GM13976 (cell line): ENCODE measurements around the gene PTPN1.
"Not testable (repeated sequence)": the region's sequence is repeated elsewhere in the genome, so short reads cannot be mapped to it uniquely, and the experiment has no call there.

Source experiments
- DNase-seq: peaks from one replicate; pipeline ENCODE4 v3.0.0; 2012; ENCODE audit warnings: low spot score
- in situ Hi-C: fragments of 300-500 bp; cut with MboI; formaldehyde crosslinking; loops from one replicate; pipeline ENCODE4 v1.12.0; 2022; ENCODE audit warnings: low sequenced_read_pairs, mixed read lengths, inconsistent platforms; ENCODE audit not compliant: unreplicated experiment
- TF ChIP-seq, protein P1 (sequence below): IDR thresholded peaks from 2 replicates; pipeline ENCODE4 v1.5.1; 2012; ENCODE audit warnings: borderline replicate concordance, mild to moderate bottlenecking; ENCODE audit not compliant: insufficient read depth; ENCODE audit errors: extremely low read depth, missing control alignments, control extremely low read depth

The PTPN1 gene

DNA sequence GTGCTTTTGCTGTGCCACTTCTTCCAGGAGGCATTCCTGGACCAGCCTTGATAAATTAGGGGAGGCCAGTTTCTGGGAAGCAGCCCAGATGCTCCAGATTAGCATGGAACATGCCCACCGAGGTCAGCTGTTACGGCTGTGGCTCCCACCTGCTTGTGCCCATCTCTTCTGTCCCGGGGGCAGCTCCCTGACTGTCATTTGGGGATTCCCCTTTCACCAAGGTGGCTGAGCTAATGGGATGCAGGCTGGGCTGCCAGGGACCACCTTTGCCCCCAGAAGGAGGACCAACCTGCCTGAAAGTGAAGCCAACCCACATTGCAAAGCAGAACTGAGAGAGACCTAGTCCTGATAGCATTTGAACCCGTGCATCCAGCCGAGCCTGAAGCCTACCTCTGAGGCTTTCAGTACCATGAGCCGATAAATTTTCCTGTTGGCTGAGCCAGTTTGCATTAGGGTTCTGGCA is 85.3 kb downstream of the PTPN1 start:
- in situ Hi-C loops = no loop called here
- DNase-seq = no peak
- TF ChIP-seq, protein P1, sequence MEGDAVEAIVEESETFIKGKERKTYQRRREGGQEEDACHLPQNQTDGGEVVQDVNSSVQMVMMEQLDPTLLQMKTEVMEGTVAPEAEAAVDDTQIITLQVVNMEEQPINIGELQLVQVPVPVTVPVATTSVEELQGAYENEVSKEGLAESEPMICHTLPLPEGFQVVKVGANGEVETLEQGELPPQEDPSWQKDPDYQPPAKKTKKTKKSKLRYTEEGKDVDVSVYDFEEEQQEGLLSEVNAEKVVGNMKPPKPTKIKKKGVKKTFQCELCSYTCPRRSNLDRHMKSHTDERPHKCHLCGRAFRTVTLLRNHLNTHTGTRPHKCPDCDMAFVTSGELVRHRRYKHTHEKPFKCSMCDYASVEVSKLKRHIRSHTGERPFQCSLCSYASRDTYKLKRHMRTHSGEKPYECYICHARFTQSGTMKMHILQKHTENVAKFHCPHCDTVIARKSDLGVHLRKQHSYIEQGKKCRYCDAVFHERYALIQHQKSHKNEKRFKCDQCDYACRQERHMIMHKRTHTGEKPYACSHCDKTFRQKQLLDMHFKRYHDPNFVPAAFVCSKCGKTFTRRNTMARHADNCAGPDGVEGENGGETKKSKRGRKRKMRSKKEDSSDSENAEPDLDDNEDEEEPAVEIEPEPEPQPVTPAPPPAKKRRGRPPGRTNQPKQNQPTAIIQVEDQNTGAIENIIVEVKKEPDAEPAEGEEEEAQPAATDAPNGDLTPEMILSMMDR = no peak

DNA sequence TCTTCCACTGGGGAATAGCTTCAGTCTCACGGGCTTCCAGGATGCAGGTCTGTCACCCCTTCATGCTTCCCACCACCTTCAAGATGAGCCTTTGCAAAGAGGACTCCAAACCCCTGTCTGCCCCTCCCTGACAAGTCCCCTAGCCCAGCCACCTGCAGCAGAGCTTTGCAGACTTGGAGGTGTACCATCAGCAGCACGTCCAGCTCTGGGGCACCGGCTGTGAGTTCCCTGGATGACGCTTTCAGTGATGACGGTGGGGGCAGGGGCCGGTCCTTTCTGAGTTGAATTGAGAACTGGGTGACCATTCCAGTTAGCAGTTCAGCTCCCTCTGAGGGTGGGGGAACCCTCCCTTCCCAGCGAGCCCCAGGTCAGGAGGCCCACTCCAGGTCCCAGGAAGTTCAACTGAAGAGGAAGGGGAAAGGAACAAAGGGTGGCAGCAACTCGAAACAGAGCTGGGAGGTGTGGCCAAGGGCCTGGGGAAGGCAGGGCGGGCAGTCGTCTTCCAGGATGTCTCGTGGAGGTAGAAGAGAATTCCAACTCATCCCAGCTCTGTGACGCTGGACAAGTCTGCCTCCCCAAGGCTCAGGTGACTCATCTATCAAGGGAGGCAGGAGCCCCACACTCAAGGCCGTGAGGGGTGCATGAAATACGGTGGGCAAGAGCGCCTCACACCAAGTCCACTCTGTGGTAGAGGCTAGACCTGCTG is 86.0 kb downstream of the PTPN1 start:
- in situ Hi-C loops = no loop called here
- DNase-seq = no peak
- TF ChIP-seq, protein P1 = no peak

DNA sequence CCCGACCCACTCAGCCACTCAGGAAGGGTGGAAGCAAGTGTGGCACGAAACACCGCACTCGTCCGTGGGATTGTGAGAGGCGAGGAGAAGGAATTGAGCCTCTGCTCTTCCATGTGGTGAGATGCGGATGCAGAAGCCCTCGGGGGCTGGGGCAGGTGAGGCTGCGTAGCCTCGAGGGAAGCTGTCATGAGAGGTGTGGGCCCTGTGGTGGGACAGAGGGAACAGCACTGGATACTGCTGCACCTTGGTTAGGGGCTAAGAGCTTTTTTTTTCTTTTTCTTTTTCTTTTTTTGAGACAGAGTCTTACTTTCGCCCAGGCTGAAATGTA is 86.5 kb downstream of the PTPN1 start:
- in situ Hi-C loops = no loop called here
- TF ChIP-seq, protein P1 = no peak
- DNase-seq = no peak

DNA sequence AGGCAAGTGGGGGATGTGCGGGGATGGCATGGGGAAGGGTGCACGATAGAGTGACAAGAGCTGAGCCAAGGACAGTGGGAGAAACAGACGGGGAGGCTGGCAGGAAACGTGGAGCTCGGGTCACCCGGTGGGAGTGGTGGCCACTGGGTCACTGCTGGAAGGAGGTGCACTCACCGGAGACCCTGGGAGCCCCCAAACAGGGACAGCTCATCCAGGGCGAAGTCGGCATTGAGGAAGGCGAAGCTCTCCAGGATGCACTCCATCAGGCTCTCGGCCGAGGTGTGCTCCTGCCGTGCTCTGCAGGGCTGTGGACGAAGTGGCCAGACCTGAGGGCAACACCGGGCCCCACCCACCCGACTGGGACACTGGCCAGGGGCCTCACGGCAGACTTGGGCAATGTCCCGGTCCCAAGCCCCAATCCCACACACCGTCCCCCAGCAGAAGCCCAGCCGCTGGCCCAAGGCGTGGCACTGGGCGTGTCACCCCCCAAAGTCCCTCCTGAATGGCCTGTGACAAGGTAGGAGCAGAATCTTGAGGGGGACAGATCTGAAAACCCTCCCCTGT is 87.3 kb downstream of the PTPN1 start:
- TF ChIP-seq, protein P1 = no peak
- no peak for DNase-seq
- in situ Hi-C loops = no loop called here

DNA sequence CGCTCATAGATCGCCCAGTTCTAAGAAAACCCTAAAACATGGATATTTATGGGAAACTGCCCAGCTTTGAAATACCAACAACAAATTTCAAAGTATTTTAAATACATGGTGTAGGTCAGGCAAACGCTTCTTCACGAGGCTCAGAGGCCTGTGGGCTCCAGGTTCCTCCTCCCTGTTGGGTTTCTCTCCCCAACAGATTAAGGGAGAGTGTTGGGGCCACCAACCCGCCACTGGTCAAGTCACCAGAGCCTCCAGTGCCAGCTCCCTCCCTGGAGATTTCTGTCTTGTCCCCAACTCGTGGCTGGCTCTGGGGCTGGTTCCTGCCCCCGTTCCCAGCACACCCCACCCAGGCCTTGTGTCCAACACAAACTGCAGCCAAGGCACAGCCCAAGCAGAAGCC is 87.9 kb downstream of the PTPN1 start:
- TF ChIP-seq, protein P1 = no peak
- in situ Hi-C loops = no loop called here
- no peak for DNase-seq

DNA sequence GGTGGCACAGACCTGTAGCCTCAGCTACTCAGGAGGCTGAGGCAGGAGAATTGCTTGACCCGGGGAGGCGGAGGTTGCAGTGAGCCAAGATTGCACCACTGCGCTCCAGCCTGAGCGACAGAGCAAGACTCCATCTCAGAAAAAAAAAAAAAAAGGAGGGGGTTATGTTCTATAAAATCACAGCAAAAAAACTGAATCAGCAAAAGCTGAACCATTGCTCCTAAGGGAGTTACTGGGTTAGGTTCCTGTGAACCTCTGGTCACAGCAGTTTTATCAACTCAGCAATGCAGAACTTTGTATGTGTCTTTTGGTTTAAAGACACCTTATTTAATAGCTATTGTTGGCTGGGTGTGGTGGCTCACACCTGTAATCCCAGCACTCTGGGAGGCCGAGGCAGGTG is 88.6 kb downstream of the PTPN1 start:
- DNase-seq, in situ Hi-C loops: not testable (repeated sequence)

DNA sequence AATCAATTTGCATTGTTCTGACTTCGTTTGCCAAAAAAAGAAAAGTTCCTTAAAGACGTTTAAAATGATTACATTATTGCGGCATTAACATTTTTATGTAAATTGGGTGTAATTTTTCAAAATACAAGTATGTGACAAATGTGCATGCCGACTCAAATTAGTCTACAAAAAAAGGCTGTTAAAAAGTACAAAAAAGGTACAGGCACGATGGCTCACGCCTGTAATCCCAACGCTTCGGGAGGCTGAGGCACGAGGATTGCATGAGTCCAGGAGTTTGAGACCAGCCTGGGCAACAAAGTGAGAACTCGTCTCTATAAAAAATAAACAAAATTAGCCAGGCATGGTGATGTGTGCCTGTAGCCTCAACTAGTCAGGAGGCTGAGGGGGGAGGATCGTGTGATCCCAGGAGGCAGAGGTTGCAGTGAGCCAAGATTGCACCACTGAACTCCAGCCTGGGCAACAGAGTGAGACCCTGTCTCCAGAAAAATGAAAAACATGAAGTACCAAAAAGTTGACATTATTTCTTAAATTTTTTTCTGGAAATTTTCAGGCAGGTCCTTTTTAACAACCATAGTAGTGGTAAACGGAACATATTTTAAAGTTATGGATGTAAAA is 90.2 kb downstream of the PTPN1 start:
- DNase-seq = no peak
- TF ChIP-seq, protein P1 = no peak
- in situ Hi-C loops = no loop called here
